B cell (primary cell): ENCODE data around the gene AMOTL1.

Source experiments
- CTCF ChIP-seq: fragments of 200-600 bp; IDR thresholded peaks from one replicate; pipeline ENCODE4 v1.8.0; 2022; ENCODE audit warnings: antibody characterized with exemption, mild to moderate bottlenecking
- EZH2 ChIP-seq: IDR thresholded peaks from 2 replicates; pipeline ENCODE4 v1.6.1; 2012; ENCODE audit warnings: borderline replicate concordance, low read depth, mild to moderate bottlenecking, moderate library complexity, low read length; ENCODE audit not compliant: insufficient read depth, poor library complexity, severe bottlenecking

DNA sequence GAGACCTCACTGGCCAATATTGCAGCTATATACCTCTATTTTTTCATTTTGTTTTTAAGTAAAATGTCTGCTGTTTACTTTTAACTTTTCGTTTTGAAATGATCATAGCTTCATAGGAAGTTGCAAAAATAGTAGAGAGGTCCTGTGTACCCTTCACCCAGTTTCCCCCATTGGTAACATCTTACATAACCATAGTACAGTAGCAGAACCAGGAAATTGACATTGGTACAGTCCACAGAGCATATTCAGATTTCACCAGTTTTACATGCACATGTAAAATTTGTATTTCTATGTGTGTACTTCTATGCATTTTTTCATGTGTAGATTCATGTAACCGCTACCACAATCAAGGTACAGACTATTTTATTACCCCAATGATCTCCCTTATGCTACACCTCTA lies 3.8 kb downstream of the AMOTL1 start:
- no peak for TF ChIP-seq CTCF
- no peak for TF ChIP-seq EZH2
